Measurements from ENCODE around the gene CD59.

GRCh38 chr11:33704240-33705002 is 31.8 kb downstream of the CD59 start:
- TF ChIP-seq CTCF (IDR thresholded peaks at IDR 0.05) (no peak), POLR2AphosphoS5 (IDR thresholded peaks at IDR 0.05; ENCODE audit: low read depth, low read length) (peak; percentile 14; the same call in 1 of the 2 replicates), TCF7L2 (IDR thresholded peaks at IDR 0.05; ENCODE audit: low read depth, low read length) (no peak; the same call in 1 of the 2 replicates), SIN3A (IDR thresholded peaks at IDR 0.05; ENCODE audit: borderline replicate concordance, insufficient read depth, low read depth, low read length) (no peak)
- TF ChIP-seq, protein P1, sequence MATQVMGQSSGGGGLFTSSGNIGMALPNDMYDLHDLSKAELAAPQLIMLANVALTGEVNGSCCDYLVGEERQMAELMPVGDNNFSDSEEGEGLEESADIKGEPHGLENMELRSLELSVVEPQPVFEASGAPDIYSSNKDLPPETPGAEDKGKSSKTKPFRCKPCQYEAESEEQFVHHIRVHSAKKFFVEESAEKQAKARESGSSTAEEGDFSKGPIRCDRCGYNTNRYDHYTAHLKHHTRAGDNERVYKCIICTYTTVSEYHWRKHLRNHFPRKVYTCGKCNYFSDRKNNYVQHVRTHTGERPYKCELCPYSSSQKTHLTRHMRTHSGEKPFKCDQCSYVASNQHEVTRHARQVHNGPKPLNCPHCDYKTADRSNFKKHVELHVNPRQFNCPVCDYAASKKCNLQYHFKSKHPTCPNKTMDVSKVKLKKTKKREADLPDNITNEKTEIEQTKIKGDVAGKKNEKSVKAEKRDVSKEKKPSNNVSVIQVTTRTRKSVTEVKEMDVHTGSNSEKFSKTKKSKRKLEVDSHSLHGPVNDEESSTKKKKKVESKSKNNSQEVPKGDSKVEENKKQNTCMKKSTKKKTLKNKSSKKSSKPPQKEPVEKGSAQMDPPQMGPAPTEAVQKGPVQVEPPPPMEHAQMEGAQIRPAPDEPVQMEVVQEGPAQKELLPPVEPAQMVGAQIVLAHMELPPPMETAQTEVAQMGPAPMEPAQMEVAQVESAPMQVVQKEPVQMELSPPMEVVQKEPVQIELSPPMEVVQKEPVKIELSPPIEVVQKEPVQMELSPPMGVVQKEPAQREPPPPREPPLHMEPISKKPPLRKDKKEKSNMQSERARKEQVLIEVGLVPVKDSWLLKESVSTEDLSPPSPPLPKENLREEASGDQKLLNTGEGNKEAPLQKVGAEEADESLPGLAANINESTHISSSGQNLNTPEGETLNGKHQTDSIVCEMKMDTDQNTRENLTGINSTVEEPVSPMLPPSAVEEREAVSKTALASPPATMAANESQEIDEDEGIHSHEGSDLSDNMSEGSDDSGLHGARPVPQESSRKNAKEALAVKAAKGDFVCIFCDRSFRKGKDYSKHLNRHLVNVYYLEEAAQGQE (IDR thresholded peaks at IDR 0.05; ENCODE audit: insufficient read depth in 1 of 2, low read depth in 2 of 2, low read length in 1 of 2), result no peak
